Measurements from ENCODE around the gene C16orf82. TPM values are rescaled to one million over a fixed set of nuclear protein-coding genes. Genes with fewer than 3 reads are reported as not detected.
A peak's percentile ranks its signal among the peaks of the same experiment; 100 is the strongest.

Gene C16orf82
- total and polyA plus RNA-seq, 2 of the 8 experiments (the other 6 are each of a cell fraction or from before 2014, with no cell fraction given), result not detected

GRCh38 chr16:27084307-27085028, 17.7 kb downstream of the C16orf82 start:
- POLR2A ChIA-PET (ENCODE audit: partially characterized antibody), result interaction anchor here (0.9 to 1.7 kb wide), 2 partner anchors 13 to 98 kb away, joined by 3 read pairs; no protein-coding TSS in a partner anchor
- TF ChIP-seq CTBP2 (IDR thresholded peaks at IDR 0.05; ENCODE audit: borderline replicate concordance, insufficient read depth, insufficient read length, low read length) (no peak), PHF8 (conservative IDR thresholded peaks at IDR 0.05; ENCODE audit: low read depth, low read length) (no peak), CEBPB (IDR thresholded peaks at IDR 0.05; ENCODE audit: low read depth, low read length) (no peak), TAF7 (optimal IDR thresholded peaks at IDR 0.05; ENCODE audit: borderline replicate concordance, low read depth, low read length) (no peak), RNF2 (IDR thresholded peaks at IDR 0.05; ENCODE audit: borderline replicate concordance, low read depth, low read length, missing control alignments, poor library complexity, severe bottlenecking) (no peak)
- FAIRE-seq, result no peak

More at GRCh38 chr16:27084307-27085028, 17.7 kb downstream of the C16orf82 start:
- Histone ChIP-seq H3K4ac (replicated peaks; ENCODE audit: insufficient read length, low read depth, low read length) (peak overlapping the region; percentile 6), H2BK120ac (replicated peaks; ENCODE audit: low read depth, low read length) (no peak overlapping the region), H3K18ac (ENCODE audit: extremely low read depth, low read length) (no peak overlapping the region; the same call in 1 of the 2 replicates), H3K36me3 (ENCODE audit: control insufficient read depth in 2 of 4, insufficient read depth in 4 of 4, low read length in 3 of 4) (no peaks in the 10 kb centered on the region), H3K4me1 (replicated peaks in 1 of 4; ENCODE audit: control insufficient read depth in 3 of 4, insufficient read depth in 4 of 4, low read length in 3 of 4) (peaks cover 0 to 18% (median 5%) of the 10 kb centered on the region in 4 experiments; a peak in 6 of 7 replicates), H3K23ac (ENCODE audit: insufficient read length) (no peak overlapping the region), H3K4me3 (ENCODE audit: extremely low read depth in 1 of 4, insufficient read depth in 2 of 4, low read depth in 3 of 4, low read length in 4 of 4) (no peak overlapping the region), H2BK20ac (ENCODE audit: low read length) (no peak overlapping the region), H3K23me2 (ENCODE audit: low read depth, low read length) (no peaks in the 10 kb centered on the region), H4K91ac (replicated peaks; ENCODE audit: insufficient read length, low read length) (no peak overlapping the region), H3K27me3 (replicated peaks in 1 of 4; ENCODE audit: control insufficient read depth in 3 of 4, extremely low read depth in 1 of 4, insufficient read depth in 3 of 4, low read length in 3 of 4) (no peaks in the 10 kb centered on the region), H2BK12ac (ENCODE audit: low read depth, low read length) (no peak overlapping the region), H3K4me2 (ENCODE audit: insufficient read depth in 1 of 2, low read depth in 2 of 2, low read length in 2 of 2) (no peak overlapping the region), H3K56ac (replicated peaks; ENCODE audit: insufficient read length, low read depth, low read length) (no peak overlapping the region), H2BK15ac (ENCODE audit: low read length) (peak overlapping the region; percentile 81; the same call in 1 of the 2 replicates), H2AFZ (ENCODE audit: low read length) (peak overlapping the region; percentile 77; the same call in 1 of the 2 replicates), H4K5ac (ENCODE audit: insufficient read length, low read depth, low read length) (peak overlapping the region; percentile 8), H3K9me3 (ENCODE audit: insufficient read depth in 2 of 2, low read depth in 1 of 2, low read length in 1 of 2) (no peaks in the 10 kb centered on the region), H3K9ac (replicated peaks in 1 of 4; ENCODE audit: extremely low read depth in 1 of 4, low read depth in 3 of 4, low read length in 3 of 4) (no peak overlapping the region), H2AK5ac (ENCODE audit: low read depth, low read length) (no peak overlapping the region), H4K8ac (ENCODE audit: extremely low read depth, insufficient read depth, low read length) (peak overlapping the region; percentile 66; the same call in 1 of the 2 replicates), H3K27ac (ENCODE audit: low read depth, low read length) (no peak overlapping the region), H3K14ac (ENCODE audit: insufficient read length) (no peak overlapping the region), H4K20me1 (replicated peaks in 1 of 2; ENCODE audit: control insufficient read depth in 1 of 2, insufficient read depth in 2 of 2, low read length in 2 of 2) (no peaks in the 10 kb centered on the region), H3K79me2 (ENCODE audit: control insufficient read depth in 1 of 2, insufficient read depth in 2 of 2, low read length in 2 of 2) (no peaks in the 10 kb centered on the region), H2BK5ac (ENCODE audit: low read depth, low read length) (no peak overlapping the region), H3K79me1 (ENCODE audit: low read depth, low read length) (no peaks in the 10 kb centered on the region)
- 75% methylated on average over 9 of the region's 9 CpGs; no CpG with 5 or more reads in 1 of the 2 experiments for WGBS, 2 experiments (ENCODE audit: extremely low coverage in 1 of 2, insufficient coverage in 1 of 2, insufficient read length in 1 of 2, insufficient replicate concordance in 2 of 2, low coverage in 1 of 2, low lambda C conversion rate in 2 of 2, missing lambda C conversion rate in 1 of 2)
- DNase-seq (ENCODE audit: low read depth in 1 of 2, low spot score in 2 of 2), result no peak
- CTCF ChIA-PET (ENCODE audit: partially characterized antibody), result interaction anchor here (0.8 to 1.8 kb wide), 6 partner anchors 10 to 274 kb away, joined by 3 to 5 read pairs (median 4); no protein-coding TSS in a partner anchor
